Glutamatergic neuron (in vitro differentiated cells): ENCODE data around the gene SYNDIG1L. TPM values are rescaled to one million over a fixed set of nuclear protein-coding genes. Genes with fewer than 3 reads are reported as not detected.

Experiments
- DNase-seq: peaks from one replicate; pipeline ENCODE4 v3.0.0; 2022
- H3K27ac Mint-ChIP-seq: one replicate; pipeline ENCODE4 v1.8.0; 2020; ENCODE audit warnings: mild to moderate bottlenecking, mixed read lengths, inconsistent platforms; ENCODE audit not compliant: unreplicated experiment
- H3K27me3 Mint-ChIP-seq: one replicate; pipeline ENCODE4 v1.8.0; 2020; ENCODE audit warnings: mild to moderate bottlenecking, moderate library complexity, mixed read lengths, inconsistent platforms; ENCODE audit not compliant: unreplicated experiment
- H3K36me3 Mint-ChIP-seq: one replicate; pipeline ENCODE4 v1.8.0; 2020; ENCODE audit warnings: mild to moderate bottlenecking, mixed read lengths, inconsistent platforms; ENCODE audit not compliant: unreplicated experiment
- H3K4me1 Mint-ChIP-seq: one replicate; pipeline ENCODE4 v1.8.0; 2020; ENCODE audit warnings: mild to moderate bottlenecking, low read depth, mixed read lengths, inconsistent platforms; ENCODE audit not compliant: unreplicated experiment
- H3K4me3 Mint-ChIP-seq: one replicate; pipeline ENCODE4 v1.8.0; 2020; ENCODE audit warnings: mild to moderate bottlenecking, mixed read lengths, inconsistent platforms; ENCODE audit not compliant: unreplicated experiment
- H3K9me3 Mint-ChIP-seq: one replicate; pipeline ENCODE4 v1.8.0; 2020; ENCODE audit warnings: mild to moderate bottlenecking, moderate library complexity, mixed read lengths, inconsistent platforms; ENCODE audit not compliant: unreplicated experiment
- long read RNA-seq: library from polyadenylated mRNA; unstranded; transcript quantifications from one replicate; pipeline ENCODE4 v2.0.0, GENCODE V29; 2020; ENCODE audit not compliant: unreplicated experiment
- total RNA-seq: library from RNA; stranded (reverse); fragmentation: NEBNext Ultra II Directional; extraction: Animal tissue kit (Norgen Biotek cat#: 25700); gene quantifications from one replicate; pipeline ENCODE4 v1.2.1, GENCODE V29; 2021; ENCODE audit not compliant: unreplicated experiment
- TF ChIP-seq, protein P1 (sequence below): fragments of 200-600 bp; sonication (generic); IDR thresholded peaks from one replicate; pipeline ENCODE4 v1.5.0; 2021; ENCODE audit not compliant: partially characterized antibody, unreplicated experiment

The SYNDIG1L gene
- 1.5 TPM for total RNA-seq
- long read RNA-seq, partial matches to known transcripts: 1 of 1 reads
- long read RNA-seq, other reads (novel, unspliced or antisense): 0 of 1 reads

DNA sequence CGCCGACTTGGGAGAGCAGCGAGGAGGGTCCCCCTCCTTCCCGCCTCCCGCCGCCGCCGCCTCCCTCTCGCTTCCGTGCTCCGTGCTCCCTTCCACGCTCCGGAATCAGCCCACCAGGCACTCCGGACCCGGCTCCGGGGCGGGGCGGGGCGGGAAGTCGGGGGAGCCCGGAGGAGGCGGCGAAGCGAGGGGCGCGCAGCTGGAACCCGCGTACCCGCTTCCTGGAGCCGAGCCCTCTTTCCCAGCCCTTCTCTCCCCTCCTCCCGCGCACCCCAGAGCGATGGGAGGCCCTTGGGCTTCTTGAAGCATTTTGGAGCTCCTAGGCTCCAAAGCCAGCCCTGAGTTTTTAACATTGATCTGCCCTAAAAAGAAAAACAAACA is at the start of gene SYNDIG1L:
SYNDIG1L (minus strand) TSS at position 9 of the 381 bp plus-strand sequence. CDS start 16,466 bp downstream, outside the sequence.
- Mint-ChIP-seq H3K4me1 (peaks cover 13% of the 10 kb centered on the region), H3K4me3 (peak within 1 kb of the TSS; percentile 72), H3K9me3 (no peaks in the 10 kb centered on the region), H3K27me3 (peaks cover 7% of the 10 kb centered on the region), H3K36me3 (no peaks in the 10 kb centered on the region), H3K27ac (no peak within 1 kb of the TSS)
- DNase-seq: no peak
- TF ChIP-seq, protein P1, sequence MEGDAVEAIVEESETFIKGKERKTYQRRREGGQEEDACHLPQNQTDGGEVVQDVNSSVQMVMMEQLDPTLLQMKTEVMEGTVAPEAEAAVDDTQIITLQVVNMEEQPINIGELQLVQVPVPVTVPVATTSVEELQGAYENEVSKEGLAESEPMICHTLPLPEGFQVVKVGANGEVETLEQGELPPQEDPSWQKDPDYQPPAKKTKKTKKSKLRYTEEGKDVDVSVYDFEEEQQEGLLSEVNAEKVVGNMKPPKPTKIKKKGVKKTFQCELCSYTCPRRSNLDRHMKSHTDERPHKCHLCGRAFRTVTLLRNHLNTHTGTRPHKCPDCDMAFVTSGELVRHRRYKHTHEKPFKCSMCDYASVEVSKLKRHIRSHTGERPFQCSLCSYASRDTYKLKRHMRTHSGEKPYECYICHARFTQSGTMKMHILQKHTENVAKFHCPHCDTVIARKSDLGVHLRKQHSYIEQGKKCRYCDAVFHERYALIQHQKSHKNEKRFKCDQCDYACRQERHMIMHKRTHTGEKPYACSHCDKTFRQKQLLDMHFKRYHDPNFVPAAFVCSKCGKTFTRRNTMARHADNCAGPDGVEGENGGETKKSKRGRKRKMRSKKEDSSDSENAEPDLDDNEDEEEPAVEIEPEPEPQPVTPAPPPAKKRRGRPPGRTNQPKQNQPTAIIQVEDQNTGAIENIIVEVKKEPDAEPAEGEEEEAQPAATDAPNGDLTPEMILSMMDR: no peak

GRCh38 chr14:74475678-74476077 is 49.7 kb upstream of the SYNDIG1L start:
- no peak for DNase-seq
- H3K27me3 Mint-ChIP-seq: no peaks in the 10 kb centered on the region
- H3K27ac Mint-ChIP-seq: no peak overlapping the region
- peaks cover 4% of the 10 kb centered on the region for H3K9me3 Mint-ChIP-seq
- TF ChIP-seq, protein P1: no peak
- H3K36me3 Mint-ChIP-seq: no peaks in the 10 kb centered on the region
- H3K4me3 Mint-ChIP-seq: no peak overlapping the region
- peaks cover 11% of the 10 kb centered on the region for H3K4me1 Mint-ChIP-seq

GRCh38 chr14:74474376-74474775 is 48.4 kb upstream of the SYNDIG1L start:
- TF ChIP-seq, protein P1: no peak
- Mint-ChIP-seq H3K4me1 (peaks cover 11% of the 10 kb centered on the region), H3K4me3 (no peak overlapping the region), H3K9me3 (peaks cover 4% of the 10 kb centered on the region), H3K27ac (peak overlapping the region; percentile 31), H3K27me3 (no peaks in the 10 kb centered on the region), H3K36me3 (no peaks in the 10 kb centered on the region)
- no peak for DNase-seq

DNA sequence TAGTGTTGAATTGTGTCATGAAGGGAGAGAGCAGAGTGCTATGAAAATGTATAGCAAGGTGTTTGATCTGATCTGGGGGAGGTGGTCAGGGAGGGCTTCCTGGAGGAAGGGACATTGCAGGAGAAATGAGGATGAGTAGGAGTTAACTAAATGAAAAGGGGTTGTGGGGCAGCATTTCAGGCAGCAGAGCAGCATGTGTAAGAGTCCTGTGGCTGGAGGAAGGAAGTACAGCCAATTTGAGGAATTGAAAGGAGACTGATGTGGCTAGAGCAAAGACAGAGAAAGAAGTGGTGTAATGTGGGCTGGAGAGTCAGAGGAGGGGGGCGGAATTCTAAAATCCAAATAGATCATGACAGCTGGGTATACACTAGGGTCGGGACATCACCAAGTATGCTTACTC is 46.6 kb upstream of the SYNDIG1L start:
- Mint-ChIP-seq H3K27me3 (no peaks in the 10 kb centered on the region), H3K36me3 (no peaks in the 10 kb centered on the region), H3K27ac (no peak overlapping the region), H3K9me3 (peaks cover 5% of the 10 kb centered on the region), H3K4me3 (no peak overlapping the region), H3K4me1 (peaks cover 11% of the 10 kb centered on the region)
- no peak for DNase-seq
- TF ChIP-seq, protein P1: no peak

GRCh38 chr14:74469548-74470518 is 43.8 kb upstream of the SYNDIG1L start:
- peaks cover 3% of the 10 kb centered on the region for H3K4me1 Mint-ChIP-seq
- no peak overlapping the region for H3K4me3 Mint-ChIP-seq
- TF ChIP-seq, protein P1: no peak
- H3K27me3 Mint-ChIP-seq: no peaks in the 10 kb centered on the region
- peaks cover 4% of the 10 kb centered on the region for H3K9me3 Mint-ChIP-seq
- no peak overlapping the region for H3K27ac Mint-ChIP-seq
- DNase-seq: no peak
- no peaks in the 10 kb centered on the region for H3K36me3 Mint-ChIP-seq
